ENCODE results near the gene RXRA.

GRCh38 chr9:134350416-134350994, 24.2 kb downstream of the RXRA start:
- TF ChIP-seq CTCF (IDR thresholded peaks at IDR 0.05): no peak
- TF ChIP-seq POLR2A (IDR thresholded peaks at IDR 0.05): no peak
